K562 (cell line): Measurements from ENCODE around the gene PIK3C2G. TPM values are rescaled to one million over a fixed set of nuclear protein-coding genes. Genes with fewer than 3 reads are reported as not detected.
"Not testable (repeated sequence)": the region's sequence is repeated elsewhere in the genome, so short reads cannot be mapped to it uniquely, and the experiment has no call there.

ENCODE experiments used
- ATAC-seq: fragments of 200-7000 bp; cut with Tn5 transposase; 3 replicates; pipeline ENCODE4 v1.9.1; 2020; ENCODE audit warnings: moderate library complexity
- BruUV-seq: library from RNA; stranded (reverse); fragments of 400-500 nt; replicated peaks from 2 replicates; lab custom pipeline; 2021; lab: Mats Ljungman, UMichigan
- CTCF ChIA-PET: fragments of 300-600 bp; formaldehyde crosslinking; extraction: SDS; loops from one replicate; lab custom pipeline; 2021; ENCODE audit warnings: low intra/inter-chr PET ratio; lab: Yijun Ruan, JAX
- POLR2A ChIA-PET: fragments of 300-600, 350-650 bp; sonication (Branson Sonifier 250); formaldehyde crosslinking; extraction: SDS; loops from one replicate; lab custom pipeline; 2021; ENCODE audit warnings: antibody characterized with exemption, inconsistent platforms; lab: Yijun Ruan, JAX
- DNase-seq, 4 experiments: peaks; one replicate each; pipeline versions ENCODE4 v3.0.0 to v3.0.0-alpha.2; 2011 to 2018; ENCODE audit warnings: low spot score in 3 of 4, mixed read lengths in 3 of 4; ENCODE audit errors: extremely low read depth in 1 of 4
- FAIRE-seq: peaks from 2 replicates; lab custom pipeline; 2011; peaks lifted over from hg19 to GRCh38; lab: Jason Lieb, UNC
- H2AFZ ChIP-seq: 2 replicates; pipeline ENCODE4 v1.6.0; 2011; ENCODE audit warnings: low read depth, low read length, control low read depth, inconsistent platforms
- H3K27ac ChIP-seq: fragments of 200-600 bp; 3 replicates; pipeline ENCODE4 v1.8.0; 2011; ENCODE audit warnings: low read depth, mild to moderate bottlenecking, control low read depth, inconsistent platforms, low read length, moderate library complexity, mixed read lengths; ENCODE audit errors: extremely low read depth
- H3K27me3 ChIP-seq, 2 experiments: fragments of 300-600 bp in 1 of 2; 2 replicates in 1 of 2; 3 replicates in 1 of 2; pipeline versions ENCODE4 v1.6.0 to v1.8.0; 2011; ENCODE audit warnings: inconsistent platforms in 2 of 2, low read length in 2 of 2, mild to moderate bottlenecking in 1 of 2, mixed read lengths in 1 of 2, moderate library complexity in 1 of 2; ENCODE audit not compliant: control insufficient read depth in 2 of 2, insufficient read depth in 2 of 2
- H3K36me3 ChIP-seq: fragments of 300-600 bp; 3 replicates; pipeline ENCODE4 v1.8.0; 2011; ENCODE audit warnings: mild to moderate bottlenecking, low read length, inconsistent platforms; ENCODE audit not compliant: control insufficient read depth, insufficient read depth
- H3K4me1 ChIP-seq, 2 experiments: fragments of 200-600 bp in 1 of 2; replicated peaks in 1 of 2; 2 replicates in 1 of 2; 3 replicates in 1 of 2; pipeline versions ENCODE4 v1.5.1 to v1.8.0; 2011; ENCODE audit warnings: inconsistent platforms in 2 of 2, low read length in 2 of 2, mild to moderate bottlenecking in 1 of 2, mixed read lengths in 1 of 2, moderate library complexity in 1 of 2; ENCODE audit not compliant: control insufficient read depth in 2 of 2, insufficient read depth in 2 of 2
- H3K4me2 ChIP-seq: 2 replicates; pipeline ENCODE4 v1.6.1; 2011; ENCODE audit warnings: low read length, control low read depth, inconsistent platforms, mixed read lengths; ENCODE audit not compliant: insufficient read depth
- H3K4me3 ChIP-seq: fragments of 200-600 bp; sonication (generic), shearing (Covaris generic); 2 replicates; pipeline ENCODE4 v1.5.1; 2016; ENCODE audit warnings: control low read depth, inconsistent platforms
- H3K79me2 ChIP-seq: fragments of 200-600 bp; 3 replicates; pipeline ENCODE4 v1.8.0; 2011; ENCODE audit warnings: low read length, inconsistent platforms; ENCODE audit not compliant: control insufficient read depth, insufficient read depth
- H3K9ac ChIP-seq, 2 experiments: 2 replicates each; pipeline versions ENCODE4 v1.6.0 to v1.6.1; 2011; ENCODE audit warnings: low read depth in 2 of 2, low read length in 2 of 2, control low read depth in 1 of 2, inconsistent platforms in 1 of 2, mild to moderate bottlenecking in 1 of 2, mixed read lengths in 1 of 2; ENCODE audit not compliant: insufficient read depth in 1 of 2
- H3K9me1 ChIP-seq: one replicate; pipeline ENCODE4 v1.6.0; 2011; ENCODE audit warnings: inconsistent platforms, mild to moderate bottlenecking, low read length, moderate library complexity; ENCODE audit not compliant: control insufficient read depth, insufficient read depth
- H3K9me3 ChIP-seq: replicated peaks from 2 replicates; pipeline ENCODE4 v1.5.1; 2011; ENCODE audit warnings: low read depth, low read length, inconsistent platforms; ENCODE audit not compliant: control insufficient read depth, insufficient read depth
- H4K20me1 ChIP-seq: replicated peaks from 2 replicates; pipeline ENCODE4 v1.6.1; 2011; ENCODE audit warnings: low read length, inconsistent platforms, mixed read lengths; ENCODE audit not compliant: control insufficient read depth, insufficient read depth
- WGBS: fragments of 100-300 bp; shearing (Covaris generic); methylation state at CpG from one replicate; pipeline ENCODE4 v1.1.6; 2016; ENCODE audit warnings: low coverage, mixed read lengths; ENCODE audit not compliant: insufficient coverage; ENCODE audit errors: missing lambda C conversion rate; 5-methylcytosine and 5-hydroxymethylcytosine counted together
- in situ Hi-C: fragments of 300-500 bp; cut with MboI; formaldehyde crosslinking; loops from 4 replicates; pipeline ENCODE4 v1.15.0; 2018; ENCODE audit warnings: inconsistent platforms, mixed read lengths
- intact Hi-C: fragments of 100-400 bp; cut with micrococcal nuclease; formaldehyde crosslinking; loops from 2 replicates; pipeline ENCODE4 v1.14.2; 2022
- polyA plus RNA-seq, 8 experiments: library from polyadenylated mRNA; depleted of rRNA in 4 of 8; stranded (reverse) in 5 of 8; unstranded in 3 of 8; fragments of >200 nt; fragmentation: Nextera tagmentation in 2 of 8; fragmentation: Illumina TruSeq in 1 of 8; extraction: Ambion mirVana in 2 of 8; extraction: Trizol in 1 of 8; gene quantifications; 2 replicates each; pipeline versions ENCODE4 v1.2.1 to v1.2.3, GENCODE V29; 2011 to 2014; ENCODE audit warnings: inconsistent platforms in 1 of 8, missing spikeins in 1 of 8
- total RNA-seq, 7 experiments: library from RNA; depleted of rRNA in 6 of 7; stranded (reverse); fragments of >200 nt in 6 of 7; fragmentation: Illumina TruSeq in 2 of 7; extraction: Trizol in 2 of 7; gene quantifications; 2 replicates each; pipeline versions ENCODE4 v1.2.1 to v1.2.3, GENCODE V29; 2011 to 2021; ENCODE audit warnings: low replicate concordance in 1 of 7
- TF ChIP-seq, protein P1 (sequence below): sonication (generic); formaldehyde crosslinking; IDR thresholded peaks from 2 replicates; pipeline ENCODE4 v1.8.0; 2022; ENCODE audit warnings: missing genetic modification reagents, mild to moderate bottlenecking, borderline replicate concordance

Gene PIK3C2G
- total and polyA plus RNA-seq, 9 of the 15 experiments (the other 6 are each of a cell fraction or from before 2014, with no cell fraction given): not detected

DNA sequence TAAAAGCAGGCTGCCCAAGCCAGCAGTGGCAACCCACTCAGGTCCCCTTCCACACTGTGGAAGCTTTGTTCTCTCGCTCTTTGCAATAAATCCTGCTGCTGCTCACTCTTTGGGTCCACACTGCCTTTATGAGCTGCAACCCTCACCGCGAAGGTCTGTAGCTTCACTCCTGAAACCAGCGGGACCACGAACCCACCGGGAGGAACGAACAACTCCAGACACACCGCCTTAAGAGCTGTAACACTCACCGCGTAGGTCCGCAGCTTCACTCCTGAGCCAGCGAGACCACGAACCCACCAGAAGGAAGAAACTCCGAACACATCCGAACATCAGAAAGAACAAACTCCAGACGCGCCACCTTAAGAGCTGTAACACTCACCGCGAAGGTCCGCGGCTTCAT is 239.4 kb downstream of the PIK3C2G start:
- H3K79me2 ChIP-seq, H3K4me3 ChIP-seq, H3K36me3 ChIP-seq, H4K20me1 ChIP-seq, H3K9me3 ChIP-seq, H3K4me1 ChIP-seq, H3K4me2 ChIP-seq, ATAC-seq, BruUV-seq, intact Hi-C loops, POLR2A ChIA-PET, H2AFZ ChIP-seq, H3K9ac ChIP-seq, DNase-seq, FAIRE-seq, H3K27me3 ChIP-seq, CTCF ChIA-PET, H3K27ac ChIP-seq, in situ Hi-C loops, H3K9me1 ChIP-seq: not testable (repeated sequence)
- 59% methylated on average over 8 of the region's 21 CpGs for WGBS

DNA sequence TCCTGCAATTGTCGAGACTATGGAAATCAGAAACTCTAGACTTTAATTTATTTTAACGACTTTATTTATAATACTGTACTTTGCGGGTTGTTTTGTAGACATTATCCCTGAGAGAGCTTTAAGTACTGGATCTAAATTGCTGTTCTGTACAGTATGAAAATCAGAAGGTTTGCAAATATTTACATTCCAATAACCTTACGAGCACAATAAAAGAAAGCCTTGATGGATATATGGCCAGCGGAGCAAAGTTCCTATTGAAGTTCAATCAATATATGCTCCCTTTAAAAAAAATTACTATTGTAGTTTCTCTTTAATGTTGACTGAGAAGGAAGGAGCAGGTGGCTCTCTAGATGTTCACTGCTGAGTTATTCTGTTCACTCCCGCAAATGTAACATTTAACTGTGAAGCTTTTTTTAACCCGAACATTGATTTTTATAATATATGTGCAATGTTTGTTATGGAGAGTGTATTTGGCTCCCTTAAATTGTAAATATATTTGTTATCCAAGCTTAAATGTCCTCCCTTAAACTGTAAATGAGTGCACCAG is 241.2 kb downstream of the PIK3C2G start:
- no peak overlapping the region for H3K4me2 ChIP-seq
- no peak for ATAC-seq
- H3K9me3 ChIP-seq: no peaks in the 10 kb centered on the region
- no peaks in the 10 kb centered on the region for H3K27me3 ChIP-seq
- H4K20me1 ChIP-seq: no peaks in the 10 kb centered on the region
- intact Hi-C loops: no loop called here
- ChIA-PET CTCF (no interaction called here), POLR2A (no interaction called here)
- H3K4me1 ChIP-seq: no peaks in the 10 kb centered on the region
- DNase-seq: no peak
- TF ChIP-seq, protein P1, sequence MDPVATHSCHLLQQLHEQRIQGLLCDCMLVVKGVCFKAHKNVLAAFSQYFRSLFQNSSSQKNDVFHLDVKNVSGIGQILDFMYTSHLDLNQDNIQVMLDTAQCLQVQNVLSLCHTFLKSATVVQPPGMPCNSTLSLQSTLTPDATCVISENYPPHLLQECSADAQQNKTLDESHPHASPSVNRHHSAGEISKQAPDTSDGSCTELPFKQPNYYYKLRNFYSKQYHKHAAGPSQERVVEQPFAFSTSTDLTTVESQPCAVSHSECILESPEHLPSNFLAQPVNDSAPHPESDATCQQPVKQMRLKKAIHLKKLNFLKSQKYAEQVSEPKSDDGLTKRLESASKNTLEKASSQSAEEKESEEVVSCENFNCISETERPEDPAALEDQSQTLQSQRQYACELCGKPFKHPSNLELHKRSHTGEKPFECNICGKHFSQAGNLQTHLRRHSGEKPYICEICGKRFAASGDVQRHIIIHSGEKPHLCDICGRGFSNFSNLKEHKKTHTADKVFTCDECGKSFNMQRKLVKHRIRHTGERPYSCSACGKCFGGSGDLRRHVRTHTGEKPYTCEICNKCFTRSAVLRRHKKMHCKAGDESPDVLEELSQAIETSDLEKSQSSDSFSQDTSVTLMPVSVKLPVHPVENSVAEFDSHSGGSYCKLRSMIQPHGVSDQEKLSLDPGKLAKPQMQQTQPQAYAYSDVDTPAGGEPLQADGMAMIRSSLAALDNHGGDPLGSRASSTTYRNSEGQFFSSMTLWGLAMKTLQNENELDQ (CRISPR knock-in tag): no peak
- BruUV-seq: no TSS peak
- 10% methylated on average over 7 of the region's 7 CpGs for WGBS
- no peak overlapping the region for H3K9ac ChIP-seq
- in situ Hi-C loops: no loop called here
- H3K4me3 ChIP-seq: no peak overlapping the region
- H3K27ac ChIP-seq: no peak overlapping the region
- no peaks in the 10 kb centered on the region for H3K9me1 ChIP-seq
- FAIRE-seq: no peak
- H3K36me3 ChIP-seq: no peaks in the 10 kb centered on the region
- H2AFZ ChIP-seq: no peak overlapping the region
- no peaks in the 10 kb centered on the region for H3K79me2 ChIP-seq
